ENCODE measurements around the gene C2orf72.

GRCh38 chr2:231015926-231016325, 21.4 kb upstream of the C2orf72 start:
- no peak for TF ChIP-seq CTCF (IDR thresholded peaks at IDR 0.05)
- TF ChIP-seq POLR2A (IDR thresholded peaks at IDR 0.05), result no peak

Data from heart left ventricle (tissue), 13 donors.